Measurements from ENCODE around the gene ANO9.

The ANO9 gene

DNA sequence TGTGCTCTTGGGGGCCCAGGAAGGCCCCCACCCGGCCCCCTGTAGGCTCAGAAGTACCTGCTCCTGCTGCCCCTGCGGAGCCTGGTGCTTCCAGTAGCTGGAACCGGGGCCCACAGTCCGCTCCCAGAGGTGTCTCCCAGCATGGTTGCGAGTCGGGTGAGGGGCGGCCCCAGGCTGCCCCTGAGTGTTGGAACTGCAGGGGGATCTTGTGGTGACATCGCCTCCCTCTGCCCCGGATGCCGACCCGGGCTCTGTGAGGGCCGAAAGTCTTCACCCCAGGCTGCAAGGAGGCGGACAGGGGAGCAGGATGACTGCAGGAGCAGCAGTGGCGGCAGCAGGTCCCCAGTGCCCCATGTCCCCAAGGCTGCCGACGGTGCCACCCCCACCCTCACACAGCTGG is 57.3 kb downstream of the ANO9 start:
- no peak for DNase-seq (ENCODE audit: low spot score)

DNA sequence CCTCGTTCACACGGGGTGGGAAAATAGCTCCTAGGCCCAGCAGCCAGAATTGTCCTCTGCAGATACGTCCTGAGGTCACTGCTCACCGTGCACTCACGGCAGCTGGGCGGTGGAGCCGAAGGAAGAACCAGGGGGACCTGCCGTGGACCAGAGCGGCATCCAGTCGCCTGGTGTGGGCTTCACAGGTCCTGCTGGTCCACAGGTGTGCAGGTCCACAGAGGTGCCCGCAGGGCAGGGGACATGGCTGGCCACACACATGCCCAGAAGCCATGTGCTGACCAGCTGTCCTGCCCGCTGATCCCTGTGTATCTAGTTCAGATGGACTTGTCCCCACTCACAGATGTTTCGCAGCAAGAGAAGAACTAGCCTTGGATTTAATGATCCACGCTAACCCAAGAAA is 58.4 kb downstream of the ANO9 start:
- no peak for DNase-seq (ENCODE audit: low spot score)

DNA sequence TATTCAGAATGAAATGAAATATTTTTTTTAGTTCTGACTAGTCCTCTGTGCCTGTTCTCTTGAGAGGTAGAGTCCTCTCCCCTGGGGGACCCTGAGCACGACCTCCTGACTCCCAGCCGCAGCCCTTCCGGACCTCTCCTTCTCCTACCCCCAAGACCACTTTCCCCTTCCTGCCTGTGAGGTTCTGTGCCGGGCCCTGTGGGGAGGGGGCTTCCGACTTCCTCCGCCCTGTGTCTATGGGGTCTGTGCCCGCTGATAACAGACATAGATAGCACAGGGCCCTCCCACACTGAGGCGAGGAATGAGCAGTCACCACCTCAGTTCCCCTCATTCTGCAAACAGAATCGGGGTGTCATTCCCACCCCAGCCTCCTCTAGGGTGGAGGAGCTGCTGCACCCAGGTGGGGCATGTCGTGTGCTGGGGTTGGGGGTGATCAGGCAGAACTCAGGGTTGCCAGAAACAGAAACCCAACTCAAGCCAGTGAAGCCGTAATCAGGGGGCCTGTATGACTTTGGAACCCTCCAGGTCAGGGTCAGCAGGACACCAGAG is 59.7 kb downstream of the ANO9 start:
- no peak for DNase-seq (ENCODE audit: low spot score)

DNA sequence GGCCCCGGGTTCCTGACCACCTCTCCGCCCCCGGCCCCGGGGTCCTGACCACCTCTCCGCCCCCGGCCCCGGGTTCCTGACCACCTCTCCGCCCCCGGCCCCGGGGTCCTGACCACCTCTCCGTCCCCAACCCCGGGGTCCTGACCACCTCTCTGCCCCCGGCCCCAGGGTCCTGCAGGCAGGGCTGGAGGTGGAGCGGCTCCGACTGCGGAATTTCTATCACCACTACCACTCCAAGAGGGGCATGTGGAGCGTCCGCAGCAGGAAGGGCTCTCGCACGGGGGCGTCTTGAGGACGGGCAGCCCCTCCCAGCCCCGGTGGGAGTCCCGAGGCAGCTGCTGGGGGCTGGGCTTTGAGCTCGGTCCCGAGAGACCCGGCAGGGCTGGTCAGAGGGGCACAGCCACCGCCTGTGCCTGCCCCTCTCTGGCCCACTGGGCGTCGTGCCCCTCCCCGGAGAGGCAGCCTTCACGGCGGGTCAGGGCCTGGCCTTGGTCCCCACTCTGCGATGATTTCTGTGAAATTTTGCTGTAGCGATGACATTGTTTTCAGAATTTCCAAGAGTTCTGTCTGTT is 60.2 kb downstream of the ANO9 start:
- DNase-seq (ENCODE audit: low spot score) = no peak

DNA sequence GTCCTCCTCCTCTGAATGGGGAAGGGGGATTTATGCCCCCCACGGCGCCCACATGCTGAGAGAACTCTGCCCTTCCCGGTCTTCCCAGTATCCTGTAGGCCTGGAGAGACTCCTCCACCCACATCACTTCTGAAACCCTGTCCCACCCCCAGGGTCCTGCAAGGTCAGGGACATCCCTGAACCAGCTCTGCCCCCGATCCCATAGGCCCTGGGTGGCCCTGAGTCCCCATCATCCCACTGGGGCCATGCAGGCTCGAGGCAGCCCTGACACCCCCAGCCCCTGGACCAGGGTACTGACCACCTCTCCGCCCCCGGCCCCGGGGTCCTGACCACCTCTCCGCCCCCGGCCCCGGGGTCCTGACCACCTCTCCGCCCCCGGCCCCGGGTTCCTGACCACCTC is 60.8 kb downstream of the ANO9 start:
- DNase-seq (ENCODE audit: low spot score) = no peak

DNA sequence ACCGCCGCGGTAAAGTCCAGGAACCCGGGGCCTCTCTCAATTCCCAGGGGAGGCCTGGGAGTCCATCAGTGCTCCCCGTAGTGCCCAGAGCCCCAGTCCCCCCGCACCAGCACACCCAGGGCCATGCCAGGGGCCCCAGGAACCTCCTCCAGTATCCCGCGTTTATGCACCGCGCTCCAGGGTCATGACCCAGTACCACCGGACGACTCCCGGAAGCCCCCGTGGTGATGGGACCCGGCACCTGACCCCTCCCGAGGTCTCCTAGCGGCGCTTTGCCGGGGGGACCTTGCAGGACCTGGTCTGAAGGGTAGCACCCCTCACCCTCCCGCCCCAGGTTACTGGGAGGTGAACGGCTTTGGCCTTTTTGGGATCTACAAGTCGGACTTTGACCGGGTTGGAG is 61.3 kb downstream of the ANO9 start:
- no peak for DNase-seq (ENCODE audit: low spot score)

DNA sequence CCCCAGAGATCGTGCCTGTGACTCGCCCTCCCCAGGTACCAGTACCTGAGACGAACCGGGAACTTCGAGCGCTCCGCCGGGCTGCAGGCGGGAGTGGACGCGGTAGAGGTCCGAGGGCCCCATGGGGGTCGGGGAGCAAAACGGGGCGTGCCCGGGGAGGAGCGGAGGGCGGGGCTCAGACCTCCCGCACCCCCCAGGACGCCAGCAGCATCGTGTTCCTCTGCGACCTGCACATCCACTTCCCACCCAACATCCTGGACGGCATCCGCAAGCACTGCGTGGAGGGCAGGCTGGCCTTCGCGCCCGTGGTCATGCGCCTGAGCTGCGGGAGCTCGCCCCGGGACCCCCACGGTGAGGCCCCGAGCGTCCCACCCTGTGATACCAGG is 61.7 kb downstream of the ANO9 start:
- no peak for DNase-seq (ENCODE audit: low spot score)

DNA sequence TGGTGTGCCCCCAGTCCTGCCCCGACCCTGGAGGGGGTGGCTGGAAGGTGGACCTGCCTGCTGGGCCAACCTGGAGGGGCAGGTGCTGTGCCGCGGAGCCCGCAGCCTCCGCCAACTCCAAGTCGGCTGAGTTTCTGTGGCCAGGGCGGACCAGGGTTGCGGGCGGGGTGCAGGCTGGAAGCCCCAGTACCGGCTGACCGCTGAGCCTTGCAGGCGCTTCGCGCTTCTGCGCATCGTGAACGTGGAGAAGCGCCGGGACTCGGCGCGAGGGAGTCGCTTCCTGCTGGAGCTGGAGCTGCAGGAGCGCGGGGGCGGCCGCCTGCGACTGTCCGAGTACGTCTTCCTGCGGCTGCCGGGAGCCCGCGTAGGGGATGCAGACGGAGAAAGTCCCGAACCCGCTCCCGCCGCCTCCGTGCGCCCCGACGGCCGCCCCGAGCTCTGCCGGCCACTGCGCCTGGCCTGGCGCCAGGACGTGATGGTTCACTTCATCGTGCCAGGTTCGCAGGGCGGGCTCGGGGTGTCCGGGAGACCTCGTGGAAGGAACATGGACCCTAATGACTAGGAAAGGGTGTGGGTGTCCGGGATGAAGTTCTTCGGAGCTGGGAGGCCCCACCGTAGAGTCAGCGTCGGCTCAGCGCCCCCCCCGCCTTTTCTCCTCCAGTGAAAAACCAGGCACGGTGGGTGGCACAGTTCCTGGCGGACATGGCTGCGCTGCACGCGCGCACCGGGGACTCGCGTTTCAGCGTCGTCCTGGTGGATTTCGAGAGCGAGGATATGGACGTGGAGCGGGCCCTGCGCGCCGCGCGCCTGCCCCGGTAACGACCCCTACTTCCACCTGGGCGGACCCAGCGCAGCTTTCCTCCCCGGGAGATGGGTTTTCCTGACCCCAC is 62.4 kb downstream of the ANO9 start:
- DNase-seq (ENCODE audit: low spot score) = no peak

DNA sequence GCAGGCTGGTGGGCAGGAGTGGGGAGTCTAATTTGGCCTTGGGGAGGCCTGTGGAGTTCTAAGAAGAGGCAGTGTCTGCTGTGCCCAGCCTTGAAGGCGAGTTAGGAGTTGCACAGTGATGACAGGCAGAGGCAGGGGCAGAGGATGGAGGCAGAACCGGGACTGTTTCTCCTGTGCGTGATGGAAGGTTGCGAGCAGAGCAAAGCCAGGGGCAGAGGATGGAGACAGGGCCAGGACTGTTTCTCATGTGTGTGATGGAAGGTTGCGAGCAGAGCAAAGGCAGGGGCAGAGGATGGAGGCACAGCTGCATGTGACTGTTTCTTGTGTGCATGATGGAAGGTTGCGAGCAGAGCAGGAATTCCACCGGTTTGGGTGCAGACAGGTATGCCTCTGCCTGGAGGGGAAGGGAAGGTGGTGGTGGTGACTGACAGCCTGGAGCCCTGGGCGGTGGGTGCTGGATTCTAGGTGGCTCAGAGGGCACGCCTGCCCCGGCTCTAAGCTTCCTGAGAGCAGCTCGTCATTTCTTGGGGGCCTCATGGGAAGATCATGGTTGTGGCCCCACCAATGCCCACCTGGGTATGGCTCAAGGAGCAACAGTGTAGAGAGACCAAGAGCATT is 63.8 kb downstream of the ANO9 start:
- no peak for DNase-seq (ENCODE audit: low spot score)

DNA sequence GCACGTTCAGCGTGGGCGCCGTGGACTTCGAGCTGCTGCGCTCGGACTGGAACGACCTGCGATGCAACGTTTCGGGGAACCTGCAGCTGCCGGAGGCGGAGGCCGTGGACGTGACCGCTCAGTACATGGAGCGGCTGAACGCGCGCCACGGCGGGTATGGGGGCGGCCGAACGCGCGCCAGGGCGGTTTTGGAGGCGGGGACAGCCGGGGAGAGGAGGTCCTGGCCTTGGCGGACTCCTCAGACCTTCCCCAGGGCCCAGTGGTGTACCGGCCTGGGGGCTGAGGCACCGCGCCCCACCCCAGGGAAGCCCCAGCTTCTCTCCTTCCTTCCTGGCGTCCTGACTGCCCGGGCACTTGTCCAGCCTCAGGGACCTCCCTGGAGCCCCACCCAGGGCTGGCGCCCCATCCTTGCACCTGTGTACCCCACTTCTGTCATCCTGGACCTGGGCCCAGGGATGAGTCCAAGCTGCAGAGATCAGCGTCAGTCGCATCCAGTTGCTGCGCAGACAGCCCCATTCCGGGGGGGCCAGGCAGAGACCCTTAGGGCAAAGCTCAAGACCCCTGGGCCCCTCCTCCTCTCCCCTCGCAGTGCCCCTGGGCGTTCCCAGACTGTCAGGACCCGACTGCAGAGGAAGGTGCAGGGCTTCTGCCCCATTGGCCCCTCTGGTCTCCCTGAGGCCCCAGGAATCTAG is 64.5 kb downstream of the ANO9 start:
- no peak for DNase-seq (ENCODE audit: low spot score)

DNA sequence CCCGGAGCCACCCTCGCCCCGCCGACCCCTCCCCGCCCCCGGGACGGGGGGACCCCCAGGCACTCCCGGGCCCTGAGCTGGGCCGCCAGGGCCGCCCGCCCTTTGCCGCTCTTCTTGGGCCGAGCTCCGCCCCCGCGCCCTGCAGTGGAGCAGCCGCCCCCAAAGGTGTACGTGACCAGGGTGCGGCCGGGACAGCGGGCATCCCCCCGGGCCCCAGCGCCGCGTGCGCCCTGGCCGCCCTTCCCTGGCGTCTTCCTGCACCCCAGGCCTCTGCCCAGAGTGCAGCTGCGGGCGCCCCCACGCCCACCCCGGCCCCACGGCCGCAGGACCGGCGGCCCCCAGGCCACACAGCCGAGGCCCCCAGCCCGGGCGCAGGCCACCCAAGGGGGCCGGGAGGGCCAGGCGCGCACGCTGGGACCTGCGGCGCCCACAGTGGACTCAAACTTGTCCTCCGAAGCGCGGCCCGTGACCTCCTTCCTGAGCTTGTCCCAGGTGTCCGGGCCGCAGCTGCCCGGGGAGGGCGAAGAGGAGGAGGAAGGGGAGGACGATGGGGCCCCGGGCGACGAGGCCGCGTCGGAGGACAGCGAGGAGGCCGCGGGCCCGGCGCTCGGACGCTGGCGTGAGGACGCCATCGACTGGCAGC is 65.2 kb downstream of the ANO9 start:
- no peak for DNase-seq (ENCODE audit: low spot score)

DNA sequence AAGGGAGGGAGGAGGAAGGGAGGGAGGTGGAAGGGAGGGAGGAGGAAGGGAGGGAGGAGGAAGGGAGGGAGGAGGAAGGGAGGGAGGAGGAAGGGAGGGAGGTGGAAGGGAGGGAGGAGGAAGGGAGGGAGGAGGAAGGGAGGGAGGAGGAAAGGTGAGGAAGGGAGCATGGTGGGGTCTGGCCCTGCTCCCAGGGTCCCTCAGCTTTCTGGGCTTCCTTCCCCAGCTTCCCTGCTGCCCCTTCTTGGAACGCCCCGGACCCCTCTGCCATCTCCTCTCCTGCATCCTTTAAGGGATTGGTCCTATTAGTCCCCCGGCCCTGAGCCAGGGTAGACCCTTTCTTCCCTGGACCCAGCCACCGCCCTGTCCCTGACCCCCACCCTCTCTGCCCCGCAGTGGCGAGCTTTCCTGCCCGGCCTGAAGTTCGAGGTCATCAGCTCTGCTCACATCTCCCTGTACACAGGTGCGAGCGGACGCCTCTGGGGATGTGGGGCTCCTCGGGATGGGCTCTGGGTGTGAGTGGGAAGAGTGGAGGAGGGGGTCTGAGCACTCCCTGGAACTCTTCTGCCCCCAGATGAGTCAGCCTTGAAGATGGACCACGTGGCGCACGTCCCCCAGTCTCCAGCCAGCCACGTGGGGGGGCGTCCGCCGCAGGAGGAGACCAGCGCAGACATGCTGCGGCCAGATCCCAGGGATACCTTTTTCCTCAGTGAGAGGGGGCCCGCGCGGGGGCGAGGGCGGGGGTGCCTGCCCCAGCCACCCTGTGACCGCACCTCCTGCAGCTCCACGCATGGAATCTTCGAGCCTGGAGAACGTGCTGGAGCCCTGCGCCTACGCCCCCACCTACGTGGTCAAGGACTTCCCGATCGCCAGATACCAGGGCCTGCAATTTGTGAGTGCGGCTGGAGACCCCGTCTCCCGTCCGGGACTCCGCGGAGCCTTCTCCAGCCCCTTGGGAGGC is 66.5 kb downstream of the ANO9 start:
- DNase-seq (ENCODE audit: low spot score) = no peak

DNA sequence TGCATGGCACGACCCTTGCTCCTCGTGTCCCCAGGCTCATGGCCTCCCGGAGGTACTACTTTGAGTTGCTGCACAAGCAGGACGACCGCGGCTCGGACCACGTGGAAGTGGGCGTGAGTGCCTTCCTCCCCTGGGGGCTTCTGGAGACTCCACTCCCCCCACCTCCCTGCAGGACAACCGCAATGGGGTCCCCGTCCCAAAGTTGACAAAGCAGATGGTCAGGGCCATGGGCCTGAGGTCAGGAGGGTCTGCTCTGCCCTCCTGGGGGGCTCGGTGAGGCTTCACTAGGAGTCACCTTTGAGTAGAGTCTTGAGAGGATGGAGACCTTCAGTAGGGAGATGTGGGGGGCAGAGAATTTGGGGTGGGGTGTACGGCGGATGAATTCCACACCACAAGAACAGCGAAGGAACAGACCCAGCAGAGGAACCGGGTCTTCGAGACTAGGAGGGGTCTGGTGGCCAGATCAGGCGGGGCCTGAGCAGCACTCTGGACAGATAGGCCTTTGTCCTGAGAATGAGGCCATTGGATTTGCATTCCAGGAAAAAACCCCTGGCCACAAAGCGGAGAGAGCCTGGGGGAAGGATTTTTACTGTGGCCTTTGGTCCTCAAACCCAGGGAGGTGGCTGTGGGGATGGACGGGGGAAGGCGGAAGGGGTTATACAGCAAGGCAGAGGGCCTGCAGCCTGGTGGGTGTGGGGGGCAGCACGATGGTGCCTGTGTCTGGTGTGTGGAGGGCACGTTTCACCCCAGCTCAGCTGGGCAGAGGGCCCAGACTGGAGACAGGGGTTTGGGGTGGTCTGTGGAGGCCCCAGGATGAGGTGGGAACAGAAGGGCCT is 67.9 kb downstream of the ANO9 start:
- peak; percentile 87 for DNase-seq (ENCODE audit: low spot score)

DNA sequence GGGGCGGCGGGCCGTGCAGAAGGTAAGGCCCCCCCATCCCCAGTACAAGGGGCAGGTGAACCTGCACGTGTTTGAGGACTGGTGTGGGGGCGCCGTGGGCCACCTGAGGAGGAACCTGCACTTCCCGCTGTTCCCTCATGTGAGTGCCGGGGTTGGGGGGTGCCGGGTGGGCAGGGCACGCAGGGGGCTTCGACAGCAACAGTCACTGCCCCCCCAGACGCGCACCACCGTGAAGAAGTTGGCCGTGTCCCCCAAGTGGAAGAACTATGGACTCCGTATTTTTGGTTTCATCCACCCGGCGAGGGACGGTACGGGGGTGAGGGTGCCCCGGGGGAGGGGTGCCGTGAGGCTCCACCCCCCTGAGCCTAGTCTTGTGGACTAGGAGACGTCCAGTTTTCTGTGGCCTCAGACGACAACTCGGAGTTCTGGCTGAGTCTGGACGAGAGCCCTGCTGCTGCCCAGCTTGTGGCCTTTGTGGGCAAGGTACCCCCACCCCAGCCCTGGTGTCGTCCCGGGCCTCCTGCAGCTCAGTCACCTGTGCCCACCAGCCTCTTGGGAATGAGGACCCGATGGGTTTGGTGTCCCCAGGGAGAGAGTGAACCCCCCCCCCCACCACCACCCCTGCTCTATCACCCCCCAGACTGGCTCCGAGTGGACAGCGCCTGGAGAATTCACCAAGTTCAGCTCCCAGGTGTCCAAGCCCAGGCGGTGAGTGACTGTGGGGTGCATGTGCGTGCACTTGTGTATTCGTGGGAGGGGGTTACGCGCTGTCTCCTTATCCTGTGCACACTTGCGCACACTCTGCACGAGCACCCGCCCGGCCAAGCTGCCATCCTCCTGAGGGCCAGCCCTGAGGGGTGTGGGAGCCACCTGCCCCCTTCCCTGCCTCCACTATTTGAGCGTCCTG is 68.7 kb downstream of the ANO9 start:
- no peak for DNase-seq (ENCODE audit: low spot score)

DNA sequence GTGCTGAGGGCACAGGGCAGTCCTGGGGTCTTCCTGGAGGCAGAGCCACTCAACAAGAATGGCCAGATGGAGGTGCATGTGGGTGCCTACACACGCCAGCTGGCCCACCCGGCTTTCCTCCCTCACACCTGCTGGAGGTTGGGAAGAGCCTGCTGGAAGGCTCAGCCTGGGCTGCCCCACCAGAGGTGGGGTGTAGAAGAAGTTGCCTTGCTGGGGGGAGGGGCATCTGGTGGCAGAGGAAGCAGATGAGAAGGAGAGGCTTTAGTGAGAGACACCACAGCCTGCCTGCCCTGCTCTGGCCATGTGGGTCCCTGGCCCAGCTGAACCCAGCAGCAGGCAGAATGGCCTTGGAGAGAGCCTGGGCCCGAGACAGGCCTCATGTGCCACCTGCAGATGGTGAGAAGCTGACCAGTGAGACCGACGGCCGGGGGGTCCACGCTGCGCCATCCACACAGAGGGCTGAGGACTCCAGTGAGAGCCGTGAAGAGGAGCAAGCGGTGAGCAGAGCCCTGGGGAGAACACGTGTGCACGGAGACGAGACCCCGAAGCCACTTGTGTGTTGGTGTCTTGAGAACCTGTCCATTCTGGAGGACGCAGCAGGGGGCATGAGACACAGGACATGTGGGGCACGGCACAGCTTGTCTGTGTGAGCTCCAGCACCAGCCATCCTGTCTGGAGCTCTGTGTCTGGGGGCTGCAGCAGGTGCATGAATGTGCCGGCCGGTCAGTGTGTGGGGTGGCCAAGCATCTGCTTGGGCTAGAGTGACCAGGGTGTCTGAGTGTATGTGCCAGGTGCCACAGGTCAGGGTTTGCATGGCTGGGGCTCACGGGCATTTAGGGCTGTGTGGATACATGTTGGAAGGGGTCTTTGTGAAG is 69.9 kb downstream of the ANO9 start:
- no peak for DNase-seq (ENCODE audit: low spot score)

DNA sequence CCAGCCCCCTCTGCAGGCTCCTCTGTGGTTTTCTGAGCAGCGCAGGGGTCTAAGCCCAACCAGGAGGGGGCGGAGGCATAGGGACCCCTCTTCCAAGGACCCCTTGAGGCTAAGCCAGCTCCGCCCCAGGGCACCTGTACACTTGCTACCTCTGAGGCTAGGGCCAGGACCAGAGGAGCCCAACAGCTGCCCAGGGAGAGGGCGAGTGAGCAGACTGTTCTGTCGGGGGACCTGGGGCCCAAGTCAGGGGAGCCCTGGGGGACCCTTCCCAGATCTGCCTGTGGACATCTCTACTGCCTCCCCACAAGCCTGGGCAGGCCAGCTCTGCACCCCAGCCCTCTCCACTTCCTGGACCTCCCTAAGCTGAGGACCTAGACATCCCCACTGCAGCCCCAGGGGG is 70.8 kb downstream of the ANO9 start:
- no peak for DNase-seq (ENCODE audit: low spot score)

DNA sequence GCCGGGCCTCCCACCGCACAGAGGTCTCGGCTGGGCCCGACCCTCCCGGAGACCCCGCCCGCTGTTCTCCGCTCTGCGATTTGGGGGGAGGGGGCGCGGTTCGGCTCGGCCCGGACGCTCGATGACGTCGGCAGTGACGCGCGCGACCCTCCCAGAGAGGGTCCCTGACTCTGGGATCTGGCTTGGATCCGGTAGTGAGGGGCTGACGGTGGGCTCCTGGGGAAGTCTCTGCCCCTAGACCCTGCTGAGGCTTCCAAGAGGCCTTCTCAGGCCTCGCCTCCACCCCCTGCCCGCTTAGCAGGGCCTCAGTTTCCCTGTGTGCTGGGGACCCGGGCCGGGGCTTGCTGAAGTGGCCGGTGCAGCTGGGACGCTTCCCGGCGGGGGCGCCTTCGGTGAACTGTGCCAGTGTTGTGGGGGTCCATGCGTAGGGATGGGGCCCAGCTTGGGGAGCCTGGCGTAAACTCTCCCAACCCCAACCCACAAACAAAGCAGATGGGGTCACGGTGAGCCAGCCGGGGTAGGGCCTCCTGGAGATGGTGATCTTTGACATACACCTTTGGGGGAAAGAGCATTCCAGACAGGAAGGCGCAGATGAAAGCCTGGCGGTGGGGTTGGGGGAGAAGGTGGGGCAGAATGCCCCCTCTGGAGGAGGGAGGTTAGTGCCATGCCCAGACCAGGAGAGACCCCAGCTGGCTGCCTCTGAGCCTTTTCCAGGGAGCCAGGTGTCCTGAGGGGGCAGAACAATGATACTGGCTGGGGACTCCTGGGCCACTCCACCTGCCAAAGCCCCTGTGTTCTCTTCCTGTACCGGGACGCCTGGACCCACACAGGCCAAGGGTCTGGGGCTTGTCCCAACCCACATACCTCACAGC is 71.5 kb downstream of the ANO9 start:
- DNase-seq (ENCODE audit: low spot score) = no peak
